Measurements from ENCODE around the gene ABLIM3. TPM values are rescaled to one million over a fixed set of nuclear protein-coding genes. Genes with fewer than 3 reads are reported as not detected.

ABLIM3 gene
- total RNA-seq, 1 experiment from 2014 or later, result 70.9 TPM

DNA sequence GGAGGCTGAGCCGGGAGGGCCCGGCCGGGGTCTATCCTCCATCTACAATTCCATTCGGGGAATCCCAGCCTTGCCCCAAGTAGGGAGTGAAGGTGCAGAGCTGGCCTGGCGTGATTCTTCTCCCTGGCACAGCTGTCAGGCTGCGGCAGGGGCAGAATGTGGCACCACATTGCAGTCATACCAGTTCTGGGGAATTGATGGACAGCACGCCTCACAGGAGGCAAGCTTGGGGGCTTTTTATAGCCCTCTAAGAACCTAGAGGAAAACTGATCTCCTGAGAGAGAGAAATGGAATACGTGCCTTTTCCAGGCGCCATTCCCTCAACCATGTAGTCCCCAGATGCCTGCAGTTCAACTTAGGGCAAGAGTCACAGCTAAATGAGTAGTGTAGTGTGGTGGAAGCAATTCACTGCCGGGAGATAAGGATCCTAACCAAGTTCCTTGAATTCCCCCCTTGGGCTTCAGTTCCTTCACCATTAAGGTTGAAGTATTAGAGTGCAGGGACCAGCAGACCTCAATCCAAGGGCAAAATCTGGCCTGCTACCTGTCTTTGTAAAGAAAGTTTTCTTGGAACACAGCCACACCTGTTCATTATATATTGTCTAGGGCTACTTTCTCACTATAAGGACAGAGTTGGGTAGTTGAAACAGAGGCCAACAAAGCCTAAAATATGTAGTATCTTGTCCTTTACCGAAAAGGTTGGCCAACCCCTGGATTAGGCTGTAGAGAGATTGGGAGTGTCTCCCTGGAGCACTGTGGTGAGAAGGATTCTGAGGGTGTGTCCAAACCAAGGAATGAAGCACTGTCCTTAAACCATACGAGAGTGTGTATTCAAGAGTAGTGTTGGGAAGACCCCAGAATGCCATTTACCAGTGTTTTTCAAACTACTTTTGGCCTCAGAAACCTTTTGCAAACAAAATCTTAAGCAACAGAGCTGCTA lies 141.0 kb downstream of the ABLIM3 start:
- H3K36me3 Mint-ChIP-seq (ENCODE audit: insufficient read depth, unreplicated experiment), result no peaks in the 10 kb centered on the region
- TF ChIP-seq, protein P1, sequence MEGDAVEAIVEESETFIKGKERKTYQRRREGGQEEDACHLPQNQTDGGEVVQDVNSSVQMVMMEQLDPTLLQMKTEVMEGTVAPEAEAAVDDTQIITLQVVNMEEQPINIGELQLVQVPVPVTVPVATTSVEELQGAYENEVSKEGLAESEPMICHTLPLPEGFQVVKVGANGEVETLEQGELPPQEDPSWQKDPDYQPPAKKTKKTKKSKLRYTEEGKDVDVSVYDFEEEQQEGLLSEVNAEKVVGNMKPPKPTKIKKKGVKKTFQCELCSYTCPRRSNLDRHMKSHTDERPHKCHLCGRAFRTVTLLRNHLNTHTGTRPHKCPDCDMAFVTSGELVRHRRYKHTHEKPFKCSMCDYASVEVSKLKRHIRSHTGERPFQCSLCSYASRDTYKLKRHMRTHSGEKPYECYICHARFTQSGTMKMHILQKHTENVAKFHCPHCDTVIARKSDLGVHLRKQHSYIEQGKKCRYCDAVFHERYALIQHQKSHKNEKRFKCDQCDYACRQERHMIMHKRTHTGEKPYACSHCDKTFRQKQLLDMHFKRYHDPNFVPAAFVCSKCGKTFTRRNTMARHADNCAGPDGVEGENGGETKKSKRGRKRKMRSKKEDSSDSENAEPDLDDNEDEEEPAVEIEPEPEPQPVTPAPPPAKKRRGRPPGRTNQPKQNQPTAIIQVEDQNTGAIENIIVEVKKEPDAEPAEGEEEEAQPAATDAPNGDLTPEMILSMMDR (IDR thresholded peaks at IDR 0.05; ENCODE audit: unreplicated experiment), result no peak
- H3K27me3 Mint-ChIP-seq (ENCODE audit: unreplicated experiment), result no peaks in the 10 kb centered on the region
- no peaks in the 10 kb centered on the region for H3K4me1 Mint-ChIP-seq (ENCODE audit: low read depth, unreplicated experiment)
- no peaks in the 10 kb centered on the region for H3K9me3 Mint-ChIP-seq (ENCODE audit: low read depth, unreplicated experiment)
- CTCF ChIA-PET, result interaction anchor here (0.6 kb wide), 1 partner anchor 196 kb away, joined by 4 read pairs; no protein-coding TSS in a partner anchor
- DNase-seq, result no peak
- no peak overlapping the region for H3K27ac Mint-ChIP-seq (ENCODE audit: unreplicated experiment)
- BruUV-seq (replicated peaks), result no TSS peak
- no peak overlapping the region for H3K4me3 Mint-ChIP-seq (ENCODE audit: low read depth, unreplicated experiment)
- intact Hi-C loops (cut with micrococcal nuclease; ENCODE audit: unreplicated experiment), result no loop called here

DNA sequence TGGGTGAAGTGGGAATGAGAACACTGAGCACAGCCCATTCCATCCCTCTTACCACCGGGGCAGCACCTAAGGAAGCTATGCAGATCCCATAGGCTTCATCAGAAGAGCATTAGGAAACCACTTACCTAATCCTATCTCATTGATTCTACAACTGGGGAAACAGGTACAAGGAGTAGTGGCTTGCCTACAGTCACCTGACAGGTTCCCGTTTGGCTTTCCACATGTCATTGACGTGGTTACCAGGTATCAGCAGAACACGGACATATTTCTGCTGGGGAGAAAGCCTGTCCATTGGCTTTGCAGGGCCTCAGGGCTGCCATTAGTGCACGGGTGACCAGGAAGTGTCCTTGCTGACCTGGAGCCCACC lies 141.7 kb downstream of the ABLIM3 start:
- CTCF ChIA-PET, result interaction anchor here (0.6 kb wide), 1 partner anchor 195 kb away, joined by 4 read pairs; no protein-coding TSS in a partner anchor
- Mint-ChIP-seq H3K9me3 (ENCODE audit: low read depth, unreplicated experiment) (no peaks in the 10 kb centered on the region), H3K4me3 (ENCODE audit: low read depth, unreplicated experiment) (no peak overlapping the region), H3K27me3 (ENCODE audit: unreplicated experiment) (no peaks in the 10 kb centered on the region), H3K4me1 (ENCODE audit: low read depth, unreplicated experiment) (no peaks in the 10 kb centered on the region), H3K36me3 (ENCODE audit: insufficient read depth, unreplicated experiment) (no peaks in the 10 kb centered on the region), H3K27ac (ENCODE audit: unreplicated experiment) (no peak overlapping the region)
- no peak for DNase-seq
- TF ChIP-seq, protein P1 (IDR thresholded peaks at IDR 0.05; ENCODE audit: unreplicated experiment), result no peak
- intact Hi-C loops (cut with micrococcal nuclease; ENCODE audit: unreplicated experiment), result no loop called here
- no TSS peak for BruUV-seq (replicated peaks)

DNA sequence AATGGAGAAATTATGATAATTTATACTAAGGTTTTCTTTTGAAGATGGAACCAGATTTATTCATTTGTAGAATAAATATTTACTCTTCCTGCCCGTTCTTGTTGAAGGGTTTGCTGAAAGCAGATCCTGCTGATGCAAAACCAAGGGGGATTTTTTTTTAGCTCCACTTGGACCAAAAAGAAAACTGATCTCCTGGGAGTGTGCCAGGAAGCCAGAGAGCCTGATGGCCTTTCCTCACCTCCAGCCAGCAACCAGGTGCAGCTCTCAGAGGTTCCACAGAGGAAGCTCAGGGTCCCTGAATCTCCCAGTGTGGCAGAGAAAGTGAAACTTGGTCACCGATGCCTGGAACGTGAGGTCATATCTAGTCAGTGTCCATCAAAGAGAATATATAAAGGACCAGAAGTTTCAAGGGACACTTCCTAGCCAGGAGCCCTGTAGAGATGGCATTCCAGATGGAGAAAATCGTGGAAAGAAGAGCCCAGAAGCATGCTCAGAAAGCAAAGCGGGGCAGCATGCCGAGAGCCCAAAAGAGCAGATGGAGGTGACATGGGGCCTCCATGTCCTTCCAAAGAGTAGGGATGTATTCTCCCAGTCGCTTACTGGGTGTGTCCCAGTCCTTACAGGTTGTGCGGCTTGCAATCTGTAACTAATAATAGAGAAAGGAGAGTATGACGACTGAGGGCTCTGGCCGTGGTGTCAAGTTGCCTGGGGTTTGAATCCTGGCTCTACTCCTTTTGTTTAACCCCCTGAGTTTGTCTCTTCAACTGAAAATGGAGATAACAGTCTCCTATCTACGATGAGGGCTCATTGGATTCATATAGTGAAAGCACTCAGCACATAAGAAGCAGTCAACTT lies 142.6 kb downstream of the ABLIM3 start:
- BruUV-seq (replicated peaks), result no TSS peak
- TF ChIP-seq, protein P1 (IDR thresholded peaks at IDR 0.05; ENCODE audit: unreplicated experiment), result no peak
- Mint-ChIP-seq H3K27ac (ENCODE audit: unreplicated experiment) (no peak overlapping the region), H3K9me3 (ENCODE audit: low read depth, unreplicated experiment) (no peaks in the 10 kb centered on the region), H3K27me3 (ENCODE audit: unreplicated experiment) (no peaks in the 10 kb centered on the region), H3K36me3 (ENCODE audit: insufficient read depth, unreplicated experiment) (no peaks in the 10 kb centered on the region), H3K4me1 (ENCODE audit: low read depth, unreplicated experiment) (no peaks in the 10 kb centered on the region), H3K4me3 (ENCODE audit: low read depth, unreplicated experiment) (no peak overlapping the region)
- DNase-seq, result no peak
- intact Hi-C loops (cut with micrococcal nuclease; ENCODE audit: unreplicated experiment), result no loop called here
- CTCF ChIA-PET, result interaction anchor here (0.6 kb wide), 1 partner anchor 47 kb away, joined by 3 read pairs; no protein-coding TSS in a partner anchor

DNA sequence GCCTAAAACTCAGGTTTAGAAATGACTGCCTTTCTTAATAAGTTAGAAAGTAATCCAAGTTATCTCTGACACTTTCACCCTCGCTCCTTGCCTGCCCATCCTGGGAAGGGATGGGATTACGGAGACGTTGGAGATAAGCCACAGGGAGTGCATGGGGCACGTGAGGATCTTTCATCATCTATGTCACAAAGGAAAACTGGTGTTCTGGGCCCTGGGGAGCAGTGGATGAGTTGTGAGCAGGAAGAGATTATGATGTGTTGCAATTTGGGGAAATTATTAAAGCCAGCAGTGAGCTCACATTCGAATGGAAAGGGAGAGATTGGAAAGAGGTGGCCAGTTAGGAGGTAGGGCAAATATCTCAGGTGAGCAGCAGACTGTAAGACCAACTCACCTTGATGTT lies 143.2 kb downstream of the ABLIM3 start:
- no peaks in the 10 kb centered on the region for H3K9me3 Mint-ChIP-seq (ENCODE audit: low read depth, unreplicated experiment)
- no peak for DNase-seq
- H3K36me3 Mint-ChIP-seq (ENCODE audit: insufficient read depth, unreplicated experiment), result no peaks in the 10 kb centered on the region
- TF ChIP-seq, protein P1 (IDR thresholded peaks at IDR 0.05; ENCODE audit: unreplicated experiment), result no peak
- H3K27ac Mint-ChIP-seq (ENCODE audit: unreplicated experiment), result no peak overlapping the region
- no peaks in the 10 kb centered on the region for H3K4me1 Mint-ChIP-seq (ENCODE audit: low read depth, unreplicated experiment)
- BruUV-seq (replicated peaks), result no TSS peak
- no peak overlapping the region for H3K4me3 Mint-ChIP-seq (ENCODE audit: low read depth, unreplicated experiment)
- intact Hi-C loops (cut with micrococcal nuclease; ENCODE audit: unreplicated experiment), result no loop called here
- CTCF ChIA-PET, result no interaction called here
- no peaks in the 10 kb centered on the region for H3K27me3 Mint-ChIP-seq (ENCODE audit: unreplicated experiment)

Measured in Calu3 (cell line).